Breast epithelium (tissue), 3 donors: Measurements from ENCODE around the gene MAU2.

Source experiments
- CTCF ChIP-seq, 3 donors: fragments of 450-650 bp; IDR thresholded peaks; one replicate each; pipeline ENCODE4 v1.5.1; 2016 to 2017; ENCODE audit warnings: antibody characterized with exemption in 3 of 3, mild to moderate bottlenecking in 3 of 3, moderate library complexity in 3 of 3
- POLR2A ChIP-seq: fragments of 450-650 bp; IDR thresholded peaks from one replicate; pipeline ENCODE4 v1.6.1; 2016; ENCODE audit warnings: antibody characterized with exemption, mild to moderate bottlenecking, moderate library complexity
- POLR2AphosphoS5 ChIP-seq, 3 donors: sonication (generic); formaldehyde crosslinking; IDR thresholded peaks; one replicate each; pipeline ENCODE4 v1.6.1; 2017; ENCODE audit warnings: antibody characterized with exemption in 3 of 3

GRCh38 chr19:19337120-19337519, 16.5 kb downstream of the MAU2 start:
- TF ChIP-seq CTCF (IDR thresholded peaks at IDR 0.05): no peak
- no peak for TF ChIP-seq POLR2A
- no peak for TF ChIP-seq POLR2AphosphoS5 (IDR thresholded peaks at IDR 0.05)
